Muscle of back (tissue), 11 donors: ENCODE data around the gene HYPK. TPM values are rescaled to one million over a fixed set of nuclear protein-coding genes. Genes with fewer than 3 reads are reported as not detected.
"Not testable (repeated sequence)": the region's sequence is repeated elsewhere in the genome, so short reads cannot be mapped to it uniquely, and the experiment has no call there.

Experiments used
- DNase-seq, 3 donors: peaks; one replicate each; pipeline versions ENCODE4 v3.0.0 to v3.0.0-alpha.2; 2013
- polyA plus RNA-seq, 10 donors: library from polyadenylated mRNA; unstranded; fragments of 120-200 nt; gene quantifications; one replicate each; pipeline ENCODE4 v1.2.1, GENCODE V29; 2013; ENCODE audit not compliant: insufficient read length in 10 of 10

The HYPK gene
- polyA plus RNA-seq, 10 donors: 6.0 to 19.9 (median 12.3) TPM

GRCh38 chr15:43830691-43831275 lies 30.4 kb downstream of the HYPK start:
- not testable (repeated sequence) for DNase-seq

- not testable (repeated sequence) for DNase-seq
Observed at GRCh38 chr15:43831519-43832052, 31.2 kb downstream of the HYPK start.

- DNase-seq: not testable (repeated sequence)
Observed at GRCh38 chr15:43832485-43832884, 32.1 kb downstream of the HYPK start.

GRCh38 chr15:43845421-43845820 lies 45.0 kb downstream of the HYPK start:
- no peak for DNase-seq

GRCh38 chr15:43851251-43851650 lies 50.9 kb downstream of the HYPK start:
- DNase-seq: no peak

GRCh38 chr15:43852607-43853006 lies 52.2 kb downstream of the HYPK start:
- DNase-seq: no peak

Other genes starting within 250 kb of the HYPK start
- gene PPIP5K1, start 210.4 kb upstream of the HYPK start, polyA plus RNA-seq: 10 to 100 TPM in 1 of 10 donors, 1 to 10 TPM in 9; 5.3 to 10.5 (median 7.8) TPM
- gene CKMT1B, start 206.6 kb upstream of the HYPK start, polyA plus RNA-seq: 1 to 10 TPM in 2 of 10 donors, under 1 TPM in 4, not detected in 4; 0.11 to 1.3 (median 0.24) TPM
- under 1 TPM; 0.08 to 0.75 (median 0.27) TPM for gene STRC, start 181.8 kb upstream of the HYPK start, polyA plus RNA-seq
- 1 to 10 TPM in 9 of 10 donors, under 1 TPM in 1; 0.72 to 4.7 (median 1.6) TPM for gene CATSPER2, start 151.8 kb upstream of the HYPK start, polyA plus RNA-seq
- gene CKMT1A, start 106.7 kb upstream of the HYPK start, polyA plus RNA-seq: 1 to 10 TPM in 1 of 10 donors, under 1 TPM in 2, not detected in 7; 0.57 to 1.9 (median 0.77) TPM
- gene PDIA3, start 54.2 kb upstream of the HYPK start, polyA plus RNA-seq: 100 to 1,000 TPM; 212 to 365 (median 260) TPM
- gene ELL3, start 23.6 kb upstream of the HYPK start, polyA plus RNA-seq: 1 to 10 TPM; 1.3 to 3.7 (median 2.9) TPM
- 100 to 1,000 TPM; 415 to 739 (median 567) TPM for gene SERF2, start 8.3 kb upstream of the HYPK start, polyA plus RNA-seq
- gene SERINC4, start 379 bp upstream of the HYPK start, polyA plus RNA-seq: under 1 TPM in 6 of 10 donors, not detected in 4; 0.28 to 0.83 (median 0.44) TPM
- 10 to 100 TPM; 27.6 to 44.1 (median 32.6) TPM for gene MFAP1, start 24.1 kb downstream of the HYPK start, polyA plus RNA-seq
- 10 to 100 TPM in 3 of 10 donors, 1 to 10 TPM in 7; 5.6 to 13.1 (median 9.1) TPM for gene WDR76, start 26.4 kb downstream of the HYPK start, polyA plus RNA-seq